Stimulated activated CD4-positive, alpha-beta T cell treated with anti-CD3 and anti-CD28 coated beads, Interleukin-1b, Interleukin-23, amount 100 ng/mL, for 24 hours (primary cell): ENCODE results near the gene SECISBP2.
A peak's percentile ranks its signal among the peaks of the same experiment; 100 is the strongest.
"Not testable (repeated sequence)": the region's sequence is repeated elsewhere in the genome, so short reads cannot be mapped to it uniquely, and the experiment has no call there.

Source experiments
- DNase-seq, 4 experiments: peaks; one replicate each; pipeline ENCODE4 v3.0.0-alpha.2; 2020; ENCODE audit warnings: low read depth in 4 of 4, low spot score in 1 of 4

SECISBP2 gene, protein sequence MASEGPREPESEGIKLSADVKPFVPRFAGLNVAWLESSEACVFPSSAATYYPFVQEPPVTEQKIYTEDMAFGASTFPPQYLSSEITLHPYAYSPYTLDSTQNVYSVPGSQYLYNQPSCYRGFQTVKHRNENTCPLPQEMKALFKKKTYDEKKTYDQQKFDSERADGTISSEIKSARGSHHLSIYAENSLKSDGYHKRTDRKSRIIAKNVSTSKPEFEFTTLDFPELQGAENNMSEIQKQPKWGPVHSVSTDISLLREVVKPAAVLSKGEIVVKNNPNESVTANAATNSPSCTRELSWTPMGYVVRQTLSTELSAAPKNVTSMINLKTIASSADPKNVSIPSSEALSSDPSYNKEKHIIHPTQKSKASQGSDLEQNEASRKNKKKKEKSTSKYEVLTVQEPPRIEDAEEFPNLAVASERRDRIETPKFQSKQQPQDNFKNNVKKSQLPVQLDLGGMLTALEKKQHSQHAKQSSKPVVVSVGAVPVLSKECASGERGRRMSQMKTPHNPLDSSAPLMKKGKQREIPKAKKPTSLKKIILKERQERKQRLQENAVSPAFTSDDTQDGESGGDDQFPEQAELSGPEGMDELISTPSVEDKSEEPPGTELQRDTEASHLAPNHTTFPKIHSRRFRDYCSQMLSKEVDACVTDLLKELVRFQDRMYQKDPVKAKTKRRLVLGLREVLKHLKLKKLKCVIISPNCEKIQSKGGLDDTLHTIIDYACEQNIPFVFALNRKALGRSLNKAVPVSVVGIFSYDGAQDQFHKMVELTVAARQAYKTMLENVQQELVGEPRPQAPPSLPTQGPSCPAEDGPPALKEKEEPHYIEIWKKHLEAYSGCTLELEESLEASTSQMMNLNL

GRCh38 chr9:89318123-89319014, at the start of gene SECISBP2:
Gene SECISBP2, plus strand, starts transcription at chr9:89318500. Its CDS starts 77 bp downstream, at chr9:89318577.
- peak; percentile 90 to 94 (median 92) for DNase-seq

- DNase-seq = no peak
These were observed 44.6 kb upstream of the SECISBP2 start for GRCh38 chr9:89273528-89274279.

DNA sequence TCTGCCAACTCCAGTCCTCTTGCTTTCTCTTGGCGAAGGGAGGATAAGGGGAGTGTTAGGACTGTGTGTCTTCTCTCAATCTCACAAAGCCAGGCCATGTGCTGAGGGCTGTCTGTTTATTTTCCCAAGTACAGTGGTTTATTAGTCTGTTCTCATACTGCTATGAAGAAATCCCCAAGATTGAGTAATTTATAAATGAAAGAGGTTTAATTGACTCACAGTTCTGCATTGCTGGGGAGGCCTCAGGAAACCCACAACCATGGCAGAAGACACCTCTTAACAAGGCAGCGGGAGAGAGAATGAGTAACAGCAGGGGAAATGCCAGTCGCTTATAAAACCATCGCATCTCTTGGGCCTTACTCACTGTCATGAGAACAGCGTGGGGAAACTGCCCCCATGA, 43.5 kb upstream of the SECISBP2 start:
- DNase-seq = no peak

DNA sequence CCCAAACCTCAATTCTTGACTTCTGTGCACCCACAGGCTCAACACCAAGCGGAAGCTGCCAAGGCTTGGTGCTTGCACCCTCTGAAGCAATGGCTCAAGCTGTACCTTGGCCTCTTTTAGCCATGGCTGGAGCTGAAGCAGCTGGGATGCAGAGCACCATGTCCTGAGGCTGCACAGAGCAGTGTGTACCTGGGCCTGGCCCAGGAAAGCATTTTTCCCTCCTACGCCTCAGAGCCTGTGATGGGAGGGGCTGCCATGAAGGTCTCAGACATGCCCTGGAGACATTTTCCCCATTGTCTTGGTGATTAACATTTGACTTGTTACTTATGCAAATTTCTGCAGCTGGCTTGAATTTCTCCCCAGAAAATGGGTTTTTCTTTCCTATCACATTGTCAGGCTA, 42.3 kb upstream of the SECISBP2 start:
- DNase-seq = not testable (repeated sequence)

DNA sequence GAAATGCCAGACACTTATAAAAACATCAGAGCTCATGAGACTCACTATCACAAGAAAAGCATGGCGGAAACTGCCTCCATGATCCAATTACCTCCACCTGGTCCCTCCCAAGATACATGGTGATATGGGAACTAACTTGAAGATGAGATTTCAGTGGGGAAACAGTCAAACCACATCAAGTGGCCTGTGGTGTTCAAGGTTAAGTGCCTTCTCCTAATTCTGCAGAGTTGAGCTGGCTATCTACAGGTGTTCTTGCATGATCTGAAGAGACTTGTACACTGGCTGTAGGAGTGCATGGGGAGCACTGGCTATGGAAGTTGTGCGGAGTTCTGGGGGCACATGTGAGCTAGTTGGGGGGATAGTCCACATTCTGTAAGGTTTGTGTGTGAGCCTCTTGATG, 41.3 kb upstream of the SECISBP2 start:
- DNase-seq = no peak

DNA sequence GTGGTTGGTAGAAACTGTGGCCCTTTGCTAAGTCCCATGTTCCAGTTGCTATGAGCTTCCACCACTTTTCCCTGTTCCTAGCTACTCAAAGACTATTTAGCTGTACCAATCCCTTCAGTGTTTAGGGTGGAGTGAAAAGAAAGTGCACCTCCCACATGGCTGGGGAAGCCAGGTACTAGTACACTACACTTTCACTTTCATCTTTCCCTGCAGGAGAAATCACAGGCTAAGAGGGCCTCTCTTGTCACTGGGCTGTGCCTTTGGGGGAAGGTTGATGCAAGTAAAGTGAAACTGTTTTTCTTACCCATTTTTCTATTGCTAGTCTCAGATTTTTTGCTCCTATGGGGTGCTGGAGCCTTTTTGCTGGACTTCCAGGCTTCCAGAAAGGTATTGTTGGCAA, 40.8 kb upstream of the SECISBP2 start:
- no peak for DNase-seq

- no peak for DNase-seq
These were observed 39.7 kb upstream of the SECISBP2 start for GRCh38 chr9:89278551-89278950.

DNA sequence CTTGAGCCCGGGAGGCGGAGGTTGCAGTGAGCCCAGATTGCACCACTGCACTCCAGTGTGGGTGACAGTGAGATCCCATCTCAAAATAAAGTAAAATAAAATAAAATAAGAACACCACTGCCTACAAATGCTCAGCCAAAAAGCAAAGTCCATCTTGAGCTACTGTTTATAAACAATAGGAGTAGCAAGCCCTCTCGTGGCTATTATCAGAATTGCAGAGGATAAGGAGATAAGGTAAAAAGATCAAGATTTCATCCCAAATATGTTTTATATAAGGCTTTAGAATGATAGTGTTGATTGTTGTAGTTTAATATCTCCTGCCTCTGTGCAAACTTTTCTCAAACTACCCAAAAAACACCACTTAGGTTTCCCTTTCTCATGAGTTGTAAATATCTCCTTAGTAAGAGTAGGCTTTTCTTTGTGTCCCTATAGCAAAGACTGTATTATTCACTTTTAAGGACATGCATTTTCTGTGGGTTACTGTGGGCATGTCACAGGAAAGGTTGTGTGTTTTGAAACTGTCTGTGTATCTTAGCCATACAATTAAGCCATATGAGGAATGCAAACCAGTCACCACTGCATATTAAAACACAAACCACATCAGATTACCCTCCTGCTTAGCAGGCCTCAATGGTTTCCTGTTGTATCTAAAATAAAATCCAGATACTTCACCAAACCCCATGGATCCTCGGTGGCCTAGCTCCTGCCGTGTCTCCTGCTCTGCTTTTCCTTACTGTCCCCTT, 39.1 kb upstream of the SECISBP2 start:
- peak in 1 of 4 experiments; percentile 12 for DNase-seq

- DNase-seq = no peak
These were observed 37.2 kb upstream of the SECISBP2 start for GRCh38 chr9:89281106-89281505.

- not testable (repeated sequence) for DNase-seq
These were observed 35.9 kb upstream of the SECISBP2 start for GRCh38 chr9:89282248-89282968.

DNA sequence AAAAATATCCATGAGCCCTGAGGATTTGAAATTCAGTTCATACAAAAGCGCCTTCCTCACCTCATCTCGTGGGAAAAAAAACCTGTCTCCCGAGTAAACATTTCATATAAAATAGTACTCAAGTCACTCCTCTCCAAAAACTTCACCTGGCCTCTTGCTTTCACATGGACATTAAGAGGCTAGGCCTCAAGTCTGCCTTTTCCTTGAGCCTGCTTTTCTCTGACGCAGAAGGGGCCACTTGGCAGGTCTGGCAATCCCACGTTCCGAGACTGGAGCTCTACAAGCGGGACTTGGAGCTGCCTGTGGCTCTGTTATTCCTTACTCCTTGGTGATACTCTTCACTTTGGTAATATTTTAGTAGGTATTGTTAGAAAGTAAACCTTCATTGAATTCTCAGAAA, 34.2 kb upstream of the SECISBP2 start:
- DNase-seq = no peak

DNA sequence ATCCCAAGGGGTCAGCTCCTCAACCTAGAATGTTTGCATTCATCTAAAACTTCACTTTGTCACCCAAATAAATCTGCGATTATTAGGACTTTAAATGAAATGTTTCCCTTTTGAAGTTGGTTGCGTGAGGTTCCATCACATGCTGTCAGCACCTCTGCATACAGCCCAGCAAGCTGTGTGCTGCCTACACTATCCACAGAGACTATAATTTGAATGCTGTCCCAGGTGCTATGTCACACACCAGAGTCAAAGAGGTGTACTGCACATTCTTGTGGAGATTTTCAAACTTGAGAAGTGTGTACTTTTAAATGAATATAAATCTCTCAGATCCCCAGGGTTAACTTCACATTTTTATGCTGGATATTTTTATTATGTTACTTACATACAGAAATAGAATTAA, 26.6 kb upstream of the SECISBP2 start:
- DNase-seq = no peak

DNA sequence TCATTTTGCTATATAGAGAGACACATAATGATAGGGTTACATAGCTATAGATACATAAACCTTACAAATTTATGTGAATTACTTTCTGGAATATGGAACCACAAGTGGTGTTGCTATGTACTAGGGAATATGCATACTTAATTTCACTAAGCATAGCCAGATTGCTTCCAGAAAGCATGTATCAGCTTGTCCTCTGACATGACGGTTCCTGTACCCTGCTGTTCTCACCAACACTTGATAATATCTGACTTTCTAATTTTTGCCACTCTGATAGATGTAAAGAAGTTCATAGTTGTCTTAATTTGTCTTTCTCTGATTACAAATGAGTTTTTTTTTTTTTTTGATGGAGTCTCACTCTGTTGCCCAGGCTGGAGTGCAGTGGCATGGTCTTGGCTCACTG, 25.3 kb upstream of the SECISBP2 start:
- DNase-seq = no peak

GRCh38 chr9:89295400-89295799, 22.9 kb upstream of the SECISBP2 start:
- no peak for DNase-seq

DNA sequence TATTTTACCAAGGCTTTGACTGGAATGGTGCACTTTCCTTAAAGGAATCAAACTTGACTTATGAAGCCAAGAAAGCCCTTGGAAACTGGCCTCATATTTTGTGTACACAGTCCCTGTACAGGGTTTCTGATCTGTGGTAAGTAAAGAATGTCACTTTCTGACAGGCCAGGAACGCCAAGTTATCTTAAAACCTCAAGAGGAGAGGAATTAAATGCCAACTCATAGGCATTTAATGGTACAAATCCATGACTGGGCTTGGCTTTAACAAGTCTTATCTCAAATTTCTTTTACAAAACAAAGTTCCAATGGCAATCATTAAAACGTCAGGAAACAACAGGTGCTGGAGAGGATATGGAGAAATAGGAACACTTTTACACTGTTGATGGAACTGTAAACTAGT, 16.3 kb upstream of the SECISBP2 start:
- DNase-seq = not testable (repeated sequence)

DNA sequence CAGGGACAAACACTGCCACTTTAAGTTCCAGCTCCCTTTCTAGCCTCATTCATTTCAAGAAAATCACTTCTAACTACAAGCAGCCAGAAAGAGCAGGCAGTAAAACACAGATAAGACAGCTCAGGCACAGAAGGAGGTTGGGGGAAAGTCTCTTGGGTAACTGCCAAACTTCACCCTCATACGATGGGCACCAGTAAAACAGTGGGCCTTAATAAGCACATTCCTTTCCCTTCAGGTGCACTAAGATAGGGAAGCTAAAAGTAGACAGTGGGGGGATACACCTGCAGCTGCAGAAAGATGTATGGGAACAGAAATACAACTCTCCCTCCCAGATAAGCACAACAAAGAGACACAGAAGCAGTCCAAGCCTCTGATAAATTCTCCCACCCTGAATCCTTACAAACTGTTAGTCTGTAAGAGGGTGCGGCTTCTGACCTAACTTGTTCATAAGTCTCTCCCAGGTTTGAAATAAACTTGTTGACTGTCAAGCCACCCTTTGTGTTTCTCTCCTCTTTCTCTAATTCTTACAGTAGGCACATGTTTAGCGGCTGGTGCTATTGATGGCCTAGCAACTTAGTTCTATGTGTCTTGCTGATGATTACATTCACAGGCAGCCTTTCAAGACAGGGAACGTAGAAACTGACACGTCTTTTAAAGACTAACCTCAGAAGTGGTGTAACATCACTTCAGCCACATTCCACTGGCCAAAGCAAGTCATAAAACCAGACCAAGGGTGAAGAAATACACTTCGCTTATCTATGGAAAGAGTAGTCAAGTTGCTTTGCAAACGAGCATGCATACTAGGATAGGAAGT, 14.1 kb upstream of the SECISBP2 start:
- no peak for DNase-seq

- no peak for DNase-seq
These were observed 13.5 kb upstream of the SECISBP2 start for GRCh38 chr9:89304834-89305188.

DNA sequence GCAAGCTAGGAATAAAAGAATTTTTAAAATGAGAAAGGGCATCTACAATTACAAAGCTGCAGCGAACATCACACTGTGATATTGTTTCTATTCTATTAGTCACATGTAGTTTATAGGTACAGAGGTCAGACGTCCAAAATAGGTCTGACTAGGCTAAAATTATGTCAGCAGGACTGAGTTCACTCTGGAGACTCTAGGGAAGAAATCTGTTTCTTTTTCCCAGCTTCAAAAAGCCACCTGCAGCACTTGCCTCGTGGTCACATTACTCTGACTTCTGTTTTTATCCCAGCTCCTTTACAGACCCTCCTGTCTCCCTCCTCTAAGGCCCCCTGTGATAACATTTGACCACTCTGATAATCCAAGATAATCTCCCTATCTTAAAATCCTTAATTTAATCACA, 12.4 kb upstream of the SECISBP2 start:
- no peak for DNase-seq
